ENCODE measurements around the gene CAMSAP2. TPM values are rescaled to one million over a fixed set of nuclear protein-coding genes. Genes with fewer than 3 reads are reported as not detected.

Gene CAMSAP2
- total RNA-seq, 1 experiment from 2014 or later = 25.0 TPM

- ChIA-PET POLR2A (interaction anchor here (1.2 kb wide), 1 partner anchor 12 kb away, joined by 3 read pairs; no protein-coding TSS in a partner anchor), CTCF (no interaction called here), RAD21 (ENCODE audit: low non-redundant PET in 1 of 2, low total read pairs in 2 of 2, uncharacterized antibody in 2 of 2, unreplicated experiment in 2 of 2) (no interaction called here)
- no TSS peak for BruUV-seq (replicated peaks)
- DNase-seq (ENCODE audit: low read depth, low spot score) (no peak), ATAC-seq (no peak)
- H3K9me3 ChIP-seq (ENCODE audit: control insufficient read depth in 1 of 2, insufficient read depth in 1 of 2, low read depth in 1 of 2, low read length in 2 of 2) = no peaks in the 10 kb centered on the region
- intact Hi-C loops (cut with micrococcal nuclease) = no loop called here
- peak overlapping the region in 1 of 2 experiments; percentile 72; a peak in 1 of 4 replicates for H3K4me3 ChIP-seq (replicated peaks in 1 of 2; ENCODE audit: low read depth in 1 of 2, low read length in 2 of 2)
- no peak overlapping the region for H3K9ac ChIP-seq (ENCODE audit: low read length)
- H3K27me3 ChIP-seq (ENCODE audit: insufficient read depth, low read length) = no peaks in the 10 kb centered on the region
- H4K20me1 ChIP-seq (ENCODE audit: insufficient read depth) = no peaks in the 10 kb centered on the region
- H3K4me2 ChIP-seq (ENCODE audit: low read length) = peak overlapping the region; percentile 97
- no peaks in the 10 kb centered on the region for H3K9me2 ChIP-seq (ENCODE audit: insufficient read depth)
- H3K4me1 ChIP-seq (ENCODE audit: control insufficient read depth in 1 of 2, insufficient read depth in 2 of 2, low read length in 2 of 2) = peaks cover 28 to 49% of the 10 kb centered on the region in 2 experiments
- H3K27ac ChIP-seq (ENCODE audit: low read depth, low read length) = no peak overlapping the region; the same call in 1 of the 2 replicates
- no peaks in the 10 kb centered on the region for H3K36me3 ChIP-seq (ENCODE audit: control insufficient read depth in 1 of 2, insufficient read depth in 2 of 2, low read length in 2 of 2)
- TF ChIP-seq ELF1 (IDR thresholded peaks at IDR 0.05; ENCODE audit: borderline replicate concordance, low read depth) (no peak), TCF7L2 (IDR thresholded peaks at IDR 0.05; ENCODE audit: borderline replicate concordance, extremely low read depth, insufficient read depth, insufficient read length) (no peak), SRF (IDR thresholded peaks at IDR 0.05; ENCODE audit: low read depth) (no peak), CTCF (IDR thresholded peaks at IDR 0.05 in 2 of 3, conservative IDR thresholded peaks at IDR 0.05 in 1 of 3; ENCODE audit: borderline replicate concordance in 1 of 3, insufficient read depth in 1 of 3, low read depth in 2 of 3, low read length in 2 of 3) (no peak), ZFX (IDR thresholded peaks at IDR 0.05) (no peak), JUND (IDR thresholded peaks at IDR 0.05) (no peak)
- H2AFZ ChIP-seq (ENCODE audit: low read depth, low read length, poor library complexity, severe bottlenecking) = no peak overlapping the region
- H3K79me2 ChIP-seq (ENCODE audit: insufficient read depth, low read length) = no peaks in the 10 kb centered on the region; the same call in 1 of the 2 replicates
These were observed 151.3 kb downstream of the CAMSAP2 start for GRCh38 chr1:200890027-200890426.
